NOMO-1 treated with dmso at 0.1 percent for 144 hours (cell line): Measurements from ENCODE around the gene HOXB13.
A peak's percentile ranks its signal among the peaks of the same experiment; 100 is the strongest.

ENCODE experiments used
- DNase-seq: peaks from one replicate; lab custom pipeline; 2025; ENCODE audit not compliant: unreplicated experiment; lab: John Stamatoyannopoulos, UW

Gene HOXB13

GRCh38 chr17:48715496-48716399 is 12.8 kb downstream of the HOXB13 start:
- no peak for DNase-seq

GRCh38 chr17:48711128-48711527 is 17.4 kb downstream of the HOXB13 start:
- no peak for DNase-seq

- DNase-seq = no peak
These were observed 23.9 kb downstream of the HOXB13 start for GRCh38 chr17:48704361-48705248.

GRCh38 chr17:48701864-48702532 is 26.6 kb downstream of the HOXB13 start:
- DNase-seq = no peak

GRCh38 chr17:48693178-48693577 is 35.4 kb downstream of the HOXB13 start:
- no peak for DNase-seq

GRCh38 chr17:48692049-48692448 is 36.5 kb downstream of the HOXB13 start:
- no peak for DNase-seq

- no peak for DNase-seq
These were observed 37.9 kb downstream of the HOXB13 start for GRCh38 chr17:48690655-48691054.

GRCh38 chr17:48681609-48682008 is 46.9 kb downstream of the HOXB13 start:
- no peak for DNase-seq

- DNase-seq = no peak
These were observed 49.0 kb downstream of the HOXB13 start for GRCh38 chr17:48679385-48680096.

GRCh38 chr17:48678141-48678971 is 50.2 kb downstream of the HOXB13 start:
- DNase-seq = peak; percentile 49

GRCh38 chr17:48676963-48677558 is 51.5 kb downstream of the HOXB13 start:
- DNase-seq = no peak
